Measurements from ENCODE around the gene KLF17.

Gene KLF17

DNA sequence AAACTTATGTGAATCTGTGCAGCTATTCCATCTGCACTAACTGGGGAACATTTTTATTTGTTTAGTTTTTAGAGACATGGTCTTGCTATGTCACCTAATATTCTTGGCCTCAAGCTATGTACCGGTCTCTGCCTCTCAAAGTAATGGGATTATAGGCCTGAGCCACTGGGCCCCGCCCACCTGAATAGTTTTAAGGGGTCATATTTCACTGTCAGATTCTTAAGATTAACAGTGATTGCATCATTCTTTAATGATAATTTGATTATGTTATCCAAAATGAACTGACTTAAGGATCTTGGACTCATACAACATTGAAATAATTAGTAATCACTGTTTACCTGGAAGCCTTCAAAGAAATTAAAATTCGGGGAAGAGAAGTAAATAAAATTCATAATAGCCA is 35.4 kb downstream of the KLF17 start:
- DNase-seq: no peak

DNA sequence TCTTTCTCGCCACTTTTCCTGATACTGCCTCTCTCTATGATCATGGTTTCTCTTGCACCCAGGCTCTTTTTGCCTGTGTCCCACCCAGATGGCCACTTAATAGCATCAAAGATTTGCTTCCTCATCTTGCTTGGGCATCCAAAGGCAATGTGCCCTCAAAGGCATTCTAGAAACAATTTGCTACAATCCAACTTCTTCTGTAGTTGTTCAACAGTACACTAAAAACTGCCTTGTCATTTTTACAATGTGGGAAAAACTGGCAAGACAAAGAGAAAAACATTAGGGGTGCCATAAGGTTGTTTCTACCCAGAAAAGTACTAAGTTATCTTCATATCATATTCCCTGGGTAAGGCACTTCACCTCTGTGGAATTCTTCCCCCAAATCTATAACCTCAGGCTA is 39.3 kb downstream of the KLF17 start:
- DNase-seq: no peak

DNA sequence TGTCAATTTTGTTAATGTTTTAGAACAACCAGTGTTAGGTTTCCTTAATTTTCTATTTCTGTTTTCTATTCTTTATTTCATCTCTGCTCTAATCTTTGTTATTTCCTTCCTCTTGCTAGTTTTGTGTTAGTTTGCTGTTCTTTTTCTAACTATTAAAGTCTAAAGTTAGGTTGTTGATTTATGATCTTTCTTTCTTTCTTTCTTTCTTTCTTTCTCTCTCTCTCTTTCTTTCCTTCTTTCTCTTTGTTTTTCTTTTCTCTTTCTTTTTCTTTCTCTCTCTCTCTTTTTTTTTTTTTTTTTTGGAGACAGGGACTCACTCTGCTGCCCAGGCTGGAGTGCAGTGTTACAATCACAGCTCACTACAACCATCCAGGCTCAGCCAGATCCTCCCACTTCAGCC is 40.2 kb downstream of the KLF17 start:
- DNase-seq: no peak

DNA sequence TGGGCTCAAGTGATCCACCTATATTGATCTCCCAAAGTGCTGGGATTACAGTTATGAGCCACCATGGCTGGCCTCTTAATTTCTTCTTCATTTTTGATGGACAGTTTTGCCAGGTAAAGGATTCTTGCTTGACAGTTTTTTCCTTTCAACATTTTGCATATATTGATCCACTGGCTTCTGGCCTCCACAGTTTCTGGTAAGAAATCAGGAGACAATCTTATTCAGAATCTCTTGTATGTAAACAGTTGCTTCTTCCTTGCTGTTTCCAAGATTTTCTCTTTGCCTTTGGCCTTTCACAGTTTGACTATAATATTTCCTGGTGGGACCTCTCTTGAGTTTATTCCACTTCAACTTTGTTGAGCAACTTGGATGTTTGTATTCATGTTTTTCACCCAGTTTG is 42.9 kb downstream of the KLF17 start:
- DNase-seq: no peak

DNA sequence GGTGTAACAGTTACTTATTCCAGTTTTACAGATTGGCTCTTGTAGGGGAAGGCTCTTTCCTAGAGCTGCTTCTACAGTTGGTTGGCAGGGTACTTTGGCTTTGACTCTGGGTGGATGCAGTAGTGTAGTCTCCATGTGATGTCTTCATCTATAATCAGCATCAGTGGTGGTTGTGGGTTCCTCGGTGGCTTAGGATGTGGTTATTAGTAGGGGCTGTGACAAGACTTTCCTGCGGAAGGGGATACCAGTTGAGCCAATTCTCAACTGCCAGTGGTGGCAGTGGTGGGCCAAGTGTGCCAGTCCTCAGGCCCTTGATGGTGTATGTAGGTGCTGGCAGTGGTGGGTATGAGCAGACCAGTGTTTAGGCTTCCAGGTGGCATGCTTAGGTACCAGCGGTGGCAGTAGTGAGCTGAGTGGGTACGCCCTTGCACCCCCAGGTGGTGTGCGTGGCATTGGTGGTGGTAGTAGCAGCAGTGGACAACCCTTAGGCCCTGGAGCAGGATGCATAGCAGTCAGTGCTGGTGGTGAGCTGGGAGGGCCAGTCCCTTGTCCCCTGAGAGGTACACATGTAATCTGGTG is 50.0 kb downstream of the KLF17 start:
- no peak for DNase-seq

DNA sequence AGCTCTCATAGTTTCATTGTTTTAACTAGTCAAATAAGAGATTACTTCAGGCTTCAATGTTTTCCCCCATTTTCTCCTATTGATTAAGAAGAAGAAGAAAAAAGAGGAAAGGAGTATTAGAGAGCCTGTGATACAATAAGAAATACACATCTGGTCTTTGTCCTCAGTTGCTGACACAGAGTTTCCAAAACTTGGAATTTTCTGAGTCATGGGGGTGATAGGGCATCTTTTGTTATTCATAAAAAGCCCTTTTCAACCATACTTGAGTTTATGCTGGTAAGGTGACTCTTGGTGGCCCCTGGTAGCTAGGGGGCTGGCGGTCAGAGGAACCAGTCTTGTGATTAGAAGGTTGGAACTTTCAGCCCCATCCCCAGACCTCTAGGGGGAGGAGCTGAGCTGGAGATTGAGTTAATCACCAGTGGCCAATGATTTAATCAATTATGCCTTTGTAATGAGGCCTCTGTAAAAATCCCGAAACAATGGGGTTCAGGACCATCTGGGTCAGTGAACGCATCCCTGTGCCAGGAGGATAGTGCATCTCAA is 51.7 kb downstream of the KLF17 start:
- DNase-seq: no peak

DNA sequence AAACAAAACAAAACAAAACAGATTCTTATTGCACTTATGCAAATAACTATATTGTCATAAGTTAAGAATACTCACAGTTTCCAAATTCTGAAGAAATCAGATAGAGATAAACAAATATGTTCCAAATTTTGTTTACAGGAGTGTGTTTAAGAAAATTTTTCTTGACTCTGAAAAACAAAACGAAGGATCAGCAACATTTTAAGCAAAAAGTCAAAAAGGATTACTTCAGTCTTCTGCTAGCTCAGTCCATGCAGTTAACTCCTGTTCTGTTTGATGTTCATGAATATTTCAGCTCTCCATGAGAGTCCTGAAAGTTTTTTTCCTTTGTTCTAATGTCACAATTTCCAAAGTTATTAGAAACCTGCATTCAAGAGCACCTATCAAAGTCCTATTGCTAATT is 56.0 kb downstream of the KLF17 start:
- no peak for DNase-seq

Data from activated T-cell treated with anti-CD3 and anti-CD28 coated beads, Interleukin-2, amount 50 U/mL, for 48 hours (primary cell).